ENCODE measurements around the gene CRIP1.

CRIP1 gene

DNA sequence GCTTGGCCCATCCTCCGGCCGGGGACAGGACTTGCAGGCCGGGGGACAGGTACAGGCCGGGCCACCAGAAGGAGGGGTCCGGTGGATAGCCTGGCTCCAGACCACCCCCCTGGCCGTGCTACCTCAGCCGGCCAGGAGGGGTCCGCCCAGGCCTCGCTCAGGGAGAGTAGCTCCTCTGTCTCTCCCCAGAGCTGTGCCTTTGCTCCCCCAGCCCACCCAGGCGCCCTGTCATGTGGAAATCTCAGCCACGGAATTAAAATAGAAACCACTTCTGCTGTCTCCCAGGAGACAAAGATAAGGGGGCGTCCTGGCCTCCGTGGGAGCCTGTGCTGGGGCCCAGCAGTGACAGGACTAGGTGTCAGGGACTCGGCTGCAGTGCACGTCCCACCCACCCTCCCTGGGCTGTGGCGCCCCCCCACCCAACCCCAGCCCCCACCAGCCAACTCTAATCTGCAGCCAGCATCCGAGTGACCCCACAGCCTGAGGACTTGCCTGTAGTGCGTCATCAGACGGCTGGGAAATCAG is 15.3 kb upstream of the CRIP1 start:
- DNase-seq: no peak

DNA sequence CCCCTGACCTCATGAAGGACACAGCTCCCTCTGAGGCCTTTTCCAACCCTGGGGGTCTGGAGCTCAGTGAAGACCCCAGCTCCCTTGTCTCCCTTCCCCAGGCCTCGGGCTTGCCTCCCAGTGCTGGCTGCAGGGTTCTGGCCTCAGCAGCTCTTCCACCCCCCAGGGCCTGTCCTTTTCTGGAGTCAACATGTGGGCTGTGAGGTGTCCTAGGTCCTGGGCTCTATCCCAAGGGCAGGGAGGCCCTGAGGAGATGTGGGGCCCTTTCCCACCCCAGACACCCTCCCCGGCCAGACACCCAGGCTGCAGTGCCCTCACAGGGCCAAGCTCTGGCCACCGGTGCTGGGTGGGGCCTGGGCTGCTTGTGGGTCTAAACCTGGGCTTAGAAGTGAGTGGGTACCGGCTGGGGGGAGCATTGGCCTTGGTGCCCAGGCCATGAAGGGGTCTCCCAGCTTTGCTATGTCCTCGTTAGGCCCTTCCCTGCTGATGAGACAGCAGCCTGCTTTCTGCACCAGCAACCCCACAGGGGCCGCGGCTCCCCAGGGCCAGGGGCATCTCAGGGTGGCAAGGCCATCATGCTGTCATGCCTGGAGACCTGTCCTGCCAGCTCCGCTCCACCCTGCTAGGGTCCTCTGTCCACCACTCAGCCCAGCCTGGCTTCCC is 14.7 kb upstream of the CRIP1 start:
- DNase-seq: no peak

DNA sequence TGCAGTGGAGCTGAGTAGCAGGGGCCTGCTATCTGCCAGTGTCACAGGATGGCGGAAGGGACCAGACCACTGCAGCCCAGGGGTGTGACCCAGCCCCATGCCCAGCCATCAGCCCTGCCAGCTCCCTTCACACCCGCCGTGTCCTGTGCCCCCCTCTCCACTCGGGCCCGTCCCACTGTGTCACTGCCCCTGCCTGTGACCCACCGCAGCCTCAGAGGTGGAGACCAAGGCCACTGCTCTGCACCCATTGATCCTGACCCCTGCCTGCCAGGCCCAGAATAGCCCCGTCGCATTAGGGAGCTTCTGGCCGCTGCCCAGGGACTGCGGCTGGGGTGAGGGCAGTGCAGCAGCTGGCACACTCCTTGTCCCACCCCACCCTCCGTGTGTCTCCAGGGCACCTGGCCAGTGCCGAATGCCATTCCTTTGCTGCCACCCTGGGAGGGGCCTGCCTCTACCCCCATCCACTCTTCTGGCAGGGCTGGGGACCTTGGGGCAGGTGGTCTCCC is 14.1 kb upstream of the CRIP1 start:
- DNase-seq: no peak

DNA sequence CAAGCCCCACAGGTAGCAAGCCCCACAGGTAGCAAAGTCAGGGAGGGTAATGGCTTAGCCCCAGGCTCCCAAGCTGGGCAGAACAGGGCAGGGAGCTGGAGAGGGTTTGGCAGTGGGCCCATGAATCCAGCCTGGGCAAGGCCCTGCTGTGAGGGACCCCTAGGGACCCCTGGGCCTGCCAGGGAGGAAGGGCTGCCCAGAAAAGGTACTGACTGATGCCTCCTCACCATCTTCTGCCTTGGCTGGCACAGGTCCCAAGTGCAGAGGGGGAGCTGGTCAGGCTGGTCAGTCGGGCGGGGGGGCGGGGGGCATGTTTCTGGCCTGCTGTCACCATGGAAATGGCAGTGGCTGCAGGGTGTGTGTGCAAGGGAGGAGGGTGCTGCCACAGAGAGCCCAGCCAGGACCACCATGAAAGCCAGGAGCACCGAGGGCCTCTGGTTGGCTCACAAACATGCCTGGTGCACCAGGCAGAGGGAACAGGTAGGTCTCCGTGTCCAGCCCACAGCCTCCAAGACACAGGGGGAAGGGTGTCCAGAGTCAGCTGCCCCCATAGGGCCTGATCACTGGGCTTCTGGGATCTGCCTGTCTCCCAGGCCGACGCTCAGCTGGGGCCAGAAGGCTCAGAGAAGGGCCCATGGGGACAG is 13.5 kb upstream of the CRIP1 start:
- no peak for DNase-seq

DNA sequence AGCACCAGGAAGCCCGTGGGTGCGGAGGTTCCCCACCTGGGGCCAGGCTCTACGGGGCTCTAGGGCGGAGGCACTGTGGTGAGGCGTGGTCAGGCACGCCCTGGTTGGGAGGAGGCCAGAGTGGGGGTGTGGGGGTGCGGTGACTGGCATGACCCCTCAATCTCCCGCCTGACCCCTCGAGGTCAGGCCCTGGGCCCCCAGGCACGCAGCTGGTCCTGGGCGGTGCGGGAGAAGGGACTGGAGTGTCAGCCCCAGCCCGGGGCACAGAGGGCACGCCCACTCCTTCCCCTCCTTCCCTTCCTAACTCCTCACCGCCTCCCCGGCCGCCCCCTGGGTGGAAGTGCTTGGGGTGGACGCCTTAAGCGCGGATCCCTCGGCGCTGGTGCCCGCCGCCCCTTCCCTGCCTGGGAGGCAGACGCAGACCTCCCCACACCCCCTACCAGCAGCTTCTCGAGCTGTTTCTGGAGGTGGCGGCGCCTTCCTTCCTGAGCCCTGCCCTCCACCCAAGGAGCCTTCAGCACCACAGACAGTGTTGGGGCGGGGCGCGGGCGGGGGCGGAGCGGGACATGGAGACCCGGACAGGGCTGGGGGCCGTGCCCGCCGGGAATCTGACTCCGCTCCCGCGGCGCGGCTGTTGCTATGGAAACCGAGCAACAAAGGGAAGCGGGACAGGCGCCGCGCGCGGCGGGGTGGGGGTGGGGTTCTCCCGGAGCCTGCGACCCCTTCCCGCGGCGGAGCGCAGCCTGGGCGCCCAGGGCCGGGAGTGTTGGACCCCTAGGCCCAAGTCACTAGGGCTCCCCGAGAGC is 12.8 kb upstream of the CRIP1 start:
- DNase-seq: peak; percentile 34

DNA sequence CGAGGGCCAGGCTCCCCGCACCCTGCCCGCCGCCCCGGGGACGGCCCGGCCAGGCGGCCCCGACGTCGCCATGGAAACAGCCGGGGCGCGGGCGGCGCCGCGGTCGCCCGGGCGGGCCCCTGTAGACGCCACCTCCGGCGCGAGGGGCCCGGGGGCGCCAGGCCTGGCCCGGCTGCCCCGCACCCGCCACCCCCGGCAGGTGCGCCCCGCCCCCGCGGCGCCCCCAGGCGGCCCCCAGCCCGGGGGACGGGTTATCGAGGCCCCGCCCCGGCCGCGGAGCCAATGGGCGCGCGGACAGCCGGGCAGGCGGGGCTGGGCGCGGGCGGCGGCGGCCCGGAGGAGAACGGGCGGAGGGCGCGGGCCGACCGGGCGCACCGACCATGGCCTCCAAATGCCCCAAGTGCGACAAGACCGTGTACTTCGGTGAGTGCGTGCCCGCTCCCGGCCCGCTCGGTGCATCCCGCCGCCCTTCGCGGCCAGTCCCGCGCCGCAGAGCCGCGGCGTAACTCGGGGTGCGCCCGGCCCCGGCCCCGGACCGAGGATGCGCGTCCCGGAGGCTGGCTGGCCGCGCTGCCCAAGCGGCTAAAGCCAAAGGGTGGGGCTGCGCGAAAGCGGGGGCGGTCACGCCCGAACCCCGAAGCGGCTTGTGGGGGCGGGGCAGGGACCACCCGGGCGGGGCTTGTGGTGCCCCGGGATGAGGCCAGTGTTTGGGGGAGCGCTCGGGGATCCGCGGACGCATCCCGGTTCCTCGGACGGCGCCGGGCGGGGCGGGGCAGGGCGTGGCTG is 12.0 kb upstream of the CRIP1 start, which contains the start of gene CRIP2:
CRIP2 (plus strand) TSS at position 339 of the 786 bp plus-strand sequence; CDS start at position 381, 42 bp downstream.
- DNase-seq: no peak

DNA sequence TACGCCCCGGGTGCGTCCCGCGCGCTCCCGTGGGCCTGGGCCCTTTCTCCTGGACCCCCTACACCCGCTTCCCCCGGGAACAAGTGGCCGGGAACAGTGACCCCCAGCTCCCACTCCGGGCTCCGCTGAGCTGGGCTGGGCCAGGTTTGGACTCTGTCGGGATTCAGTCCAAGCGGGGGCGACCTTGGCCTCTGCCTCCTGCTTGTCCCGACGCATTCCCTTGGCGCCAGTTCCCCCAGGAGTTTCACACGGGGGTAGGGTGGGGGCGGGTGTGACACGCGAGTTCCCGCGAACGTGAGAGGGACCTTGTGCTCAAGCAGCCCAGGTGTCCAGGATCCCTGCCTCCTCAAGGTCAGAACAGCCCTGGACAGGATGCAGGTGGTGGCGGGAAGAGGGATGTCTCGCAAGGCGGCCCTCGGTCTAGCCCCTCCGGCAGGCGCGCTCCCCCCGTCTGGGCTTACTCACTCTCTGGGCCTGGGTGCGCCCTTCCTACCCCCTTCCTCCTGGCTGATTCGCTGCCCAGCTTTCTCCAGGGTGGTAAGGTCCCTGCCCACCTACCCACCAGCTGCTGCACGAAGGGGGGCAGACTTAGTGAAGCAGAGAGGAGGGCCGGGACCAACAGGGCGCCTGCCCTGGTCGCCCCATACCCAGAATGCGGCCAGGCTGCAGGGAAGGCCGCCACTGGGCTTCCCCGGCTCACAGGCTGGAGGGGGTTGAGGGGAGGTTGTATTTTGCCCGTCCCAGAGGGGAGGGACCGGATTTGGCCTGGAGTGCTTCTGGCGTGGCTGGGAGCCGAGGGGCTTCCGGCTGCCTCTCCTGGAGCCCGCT is 11.2 kb upstream of the CRIP1 start:
- DNase-seq: no peak

DNA sequence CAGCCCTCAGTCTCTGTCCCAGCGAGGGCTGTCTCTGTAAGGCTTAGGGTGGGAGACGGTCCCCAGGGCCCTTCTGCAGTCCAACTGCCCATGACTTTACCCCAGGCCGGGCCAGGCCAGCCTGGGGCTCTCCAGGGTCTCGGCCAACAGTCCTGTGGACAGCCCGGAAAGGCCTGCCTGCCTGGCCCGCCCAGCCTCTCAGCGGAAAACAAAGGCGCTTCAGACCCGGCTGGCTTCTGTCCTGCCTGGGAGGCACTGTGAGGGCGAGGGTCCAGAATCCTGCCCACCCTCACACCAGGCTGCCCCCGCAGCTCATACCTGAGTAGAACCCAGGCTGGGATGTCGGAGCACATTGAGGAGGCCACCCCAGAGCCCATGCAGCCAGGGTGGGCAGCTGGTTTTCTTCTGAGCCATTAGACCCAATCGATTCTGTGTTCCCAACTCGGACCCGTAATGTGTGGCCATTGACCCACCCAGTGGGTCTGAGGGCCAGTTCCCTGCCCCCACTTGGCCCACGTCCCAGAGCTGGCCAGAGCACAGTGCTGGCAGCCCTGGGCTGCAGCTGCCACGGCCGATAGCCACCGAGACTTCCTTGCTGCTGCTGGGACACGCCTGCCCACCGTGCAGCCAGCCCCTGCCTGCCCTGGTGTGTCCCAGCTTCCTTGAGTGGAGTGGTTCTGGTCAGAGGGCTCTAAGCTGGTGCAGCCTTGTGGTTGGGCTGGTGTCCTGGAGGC is 10.4 kb upstream of the CRIP1 start:
- no peak for DNase-seq

DNA sequence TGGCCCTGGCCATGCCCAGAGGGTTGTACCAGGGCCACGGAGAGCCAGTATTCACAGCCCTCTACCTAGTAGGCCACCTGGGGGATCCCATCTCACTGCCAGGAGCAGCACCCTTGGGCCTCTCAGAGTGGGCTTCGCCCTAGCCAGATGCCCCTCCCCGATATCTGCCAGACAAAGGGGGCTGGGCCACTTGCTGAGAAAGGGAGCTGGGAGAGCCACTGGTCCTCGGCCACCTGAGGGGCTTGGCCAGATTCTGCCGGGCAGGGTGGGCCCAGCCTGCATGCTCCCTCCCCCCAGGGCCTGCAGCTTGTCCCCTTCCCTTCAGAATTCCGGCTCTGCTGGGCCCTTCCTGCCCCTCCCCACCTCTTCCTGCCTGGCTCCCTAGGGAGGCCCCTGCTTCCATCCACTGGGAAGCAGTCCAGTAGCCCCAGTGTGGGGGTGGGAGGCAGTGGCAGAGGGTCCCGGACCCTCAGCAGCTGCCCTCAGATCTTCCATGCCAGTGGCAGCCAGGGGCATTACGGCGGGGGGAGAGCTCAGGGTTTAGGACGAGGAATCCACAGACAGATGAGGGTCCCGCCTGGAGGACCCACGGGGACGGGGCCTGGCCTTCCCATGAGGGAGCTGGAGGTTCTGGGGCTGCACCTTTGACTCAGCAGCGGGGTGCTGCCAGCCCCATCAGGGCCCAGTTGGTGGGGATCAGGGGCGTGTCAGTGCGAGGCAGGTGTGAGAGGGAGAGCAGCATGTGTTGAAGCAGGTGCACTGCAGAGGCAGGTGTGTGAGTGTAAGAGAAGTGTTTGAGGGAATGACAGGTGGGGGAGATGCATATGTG is 9.6 kb upstream of the CRIP1 start:
- no peak for DNase-seq

DNA sequence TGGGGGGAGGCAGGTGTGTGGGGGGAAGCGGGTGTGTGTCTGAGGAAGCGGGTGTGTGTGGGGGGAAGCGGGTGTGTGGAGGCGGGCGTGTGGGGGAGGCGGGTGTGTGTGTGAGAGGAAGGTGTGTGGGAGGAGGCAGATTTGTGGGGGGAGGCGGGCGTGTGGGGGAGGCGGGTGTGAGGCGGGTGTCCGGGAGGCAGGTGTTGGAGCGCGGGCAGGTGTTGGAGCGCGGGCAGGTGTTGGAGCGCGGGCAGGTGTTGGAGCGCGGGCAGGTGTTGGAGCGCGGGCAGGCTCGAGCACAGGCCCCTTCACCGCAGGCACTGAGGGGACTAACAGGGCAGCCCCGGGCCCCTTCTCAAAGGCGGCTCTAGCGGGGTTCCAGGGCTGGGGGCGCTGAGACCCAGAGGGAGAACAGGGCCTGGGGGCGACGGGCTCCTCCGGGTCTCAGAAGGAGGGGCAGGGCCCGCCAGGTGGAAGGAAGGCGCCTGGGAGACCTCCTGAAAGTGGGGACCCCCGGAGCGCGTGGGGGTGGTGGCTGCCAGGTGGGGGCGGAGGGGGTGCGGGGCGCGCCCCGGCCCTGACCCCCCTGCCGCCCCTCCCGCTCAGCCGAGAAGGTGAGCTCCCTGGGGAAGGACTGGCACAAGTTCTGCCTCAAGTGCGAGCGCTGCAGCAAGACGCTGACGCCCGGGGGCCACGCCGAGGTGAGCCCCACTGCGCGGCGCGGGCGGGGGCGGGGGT is 8.9 kb upstream of the CRIP1 start:
- DNase-seq: no peak

DNA sequence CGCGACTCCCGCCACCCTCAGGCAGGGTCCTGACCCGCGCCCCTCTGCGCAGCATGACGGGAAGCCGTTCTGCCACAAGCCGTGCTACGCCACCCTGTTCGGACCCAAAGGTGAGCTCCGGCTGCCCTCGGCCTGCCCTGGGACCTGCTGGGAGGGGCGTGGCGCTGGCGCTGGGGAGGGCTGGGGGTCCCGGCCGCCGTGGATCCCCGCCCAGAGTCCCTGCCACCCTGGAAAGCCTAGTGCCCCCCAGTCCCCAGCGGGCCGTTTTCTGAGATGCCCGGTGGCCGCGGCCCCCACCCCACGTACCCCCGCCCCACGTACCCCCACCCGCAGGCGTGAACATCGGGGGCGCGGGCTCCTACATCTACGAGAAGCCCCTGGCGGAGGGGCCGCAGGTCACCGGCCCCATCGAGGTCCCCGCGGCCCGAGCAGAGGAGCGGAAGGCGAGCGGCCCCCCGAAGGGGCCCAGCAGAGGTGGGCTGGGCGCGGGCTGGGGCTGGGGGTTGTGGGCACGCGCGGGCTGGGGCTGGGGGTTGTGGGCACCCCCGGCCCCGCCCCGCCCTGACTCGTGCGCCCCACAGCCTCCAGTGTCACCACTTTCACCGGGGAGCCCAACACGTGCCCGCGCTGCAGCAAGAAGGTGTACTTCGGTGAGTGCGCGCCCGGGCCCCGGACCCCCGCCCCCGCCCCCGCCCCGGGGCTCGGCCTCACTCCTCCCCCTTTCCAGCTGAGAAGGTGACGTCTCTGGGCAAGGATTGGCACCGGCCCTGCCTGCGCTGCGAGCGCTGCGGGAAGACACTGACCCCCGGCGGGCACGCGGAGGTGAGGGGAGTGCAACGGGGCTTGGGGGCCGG is 8.1 kb upstream of the CRIP1 start:
- DNase-seq: no peak

DNA sequence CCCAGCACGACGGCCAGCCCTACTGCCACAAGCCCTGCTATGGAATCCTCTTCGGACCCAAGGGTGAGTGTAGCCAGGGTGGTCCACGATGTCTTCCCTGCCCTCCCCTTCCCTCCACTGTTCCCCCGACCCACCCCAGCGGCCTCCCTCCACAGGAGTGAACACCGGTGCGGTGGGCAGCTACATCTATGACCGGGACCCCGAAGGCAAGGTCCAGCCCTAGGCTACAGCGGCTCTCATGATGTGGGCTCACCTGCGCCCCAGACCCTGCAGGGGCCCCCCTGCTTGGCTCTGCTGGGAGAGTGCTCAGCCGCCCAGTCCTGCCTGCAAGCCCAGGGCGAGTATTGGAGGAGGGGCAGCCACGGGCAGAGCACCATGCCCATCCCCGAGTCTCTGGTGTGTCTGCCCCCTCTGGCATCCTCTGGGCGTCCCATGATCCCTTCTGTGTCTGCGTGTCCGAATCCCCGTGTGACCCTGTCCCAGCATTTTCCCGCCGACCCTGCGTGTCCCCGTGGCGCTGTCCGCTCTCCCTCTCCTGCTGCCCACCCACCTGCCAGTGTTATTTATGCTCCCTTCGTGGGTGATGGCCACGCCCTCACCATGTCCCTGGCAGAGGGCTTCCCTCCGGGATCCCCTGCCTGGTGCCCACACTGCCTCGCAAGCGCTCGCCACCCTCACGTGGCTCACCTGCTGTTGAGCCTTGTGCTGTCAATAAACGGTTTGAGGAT is 7.1 kb upstream of the CRIP1 start:
- DNase-seq: peak; percentile 20

DNA sequence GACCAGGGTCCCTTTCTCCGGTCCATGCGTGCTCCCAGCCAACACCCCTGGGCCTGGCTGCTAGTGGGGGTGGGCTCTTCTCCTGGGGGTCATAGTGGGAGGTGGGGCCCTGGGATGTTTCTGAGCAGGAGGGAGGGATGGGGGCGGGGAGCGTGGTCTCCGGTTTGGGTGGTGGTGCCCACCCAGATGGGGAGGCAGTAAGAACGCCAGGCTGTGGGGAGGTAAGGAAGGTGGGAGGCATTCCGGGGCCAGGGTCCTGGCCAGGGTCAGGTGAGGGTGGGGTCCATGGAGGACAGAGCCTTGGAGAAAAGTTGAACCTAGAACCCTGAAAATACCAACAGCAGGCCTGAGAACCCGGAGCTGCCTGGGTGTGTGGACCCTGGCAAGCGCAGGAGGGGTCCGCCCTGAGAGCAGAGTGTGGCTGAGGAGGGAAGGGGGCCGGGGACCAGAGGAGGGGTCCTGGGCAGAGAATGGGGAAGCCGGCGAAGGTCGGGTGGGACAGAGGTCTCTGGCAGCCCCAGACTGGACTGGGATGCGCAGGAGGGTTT is 6.4 kb upstream of the CRIP1 start:
- DNase-seq: no peak

DNA sequence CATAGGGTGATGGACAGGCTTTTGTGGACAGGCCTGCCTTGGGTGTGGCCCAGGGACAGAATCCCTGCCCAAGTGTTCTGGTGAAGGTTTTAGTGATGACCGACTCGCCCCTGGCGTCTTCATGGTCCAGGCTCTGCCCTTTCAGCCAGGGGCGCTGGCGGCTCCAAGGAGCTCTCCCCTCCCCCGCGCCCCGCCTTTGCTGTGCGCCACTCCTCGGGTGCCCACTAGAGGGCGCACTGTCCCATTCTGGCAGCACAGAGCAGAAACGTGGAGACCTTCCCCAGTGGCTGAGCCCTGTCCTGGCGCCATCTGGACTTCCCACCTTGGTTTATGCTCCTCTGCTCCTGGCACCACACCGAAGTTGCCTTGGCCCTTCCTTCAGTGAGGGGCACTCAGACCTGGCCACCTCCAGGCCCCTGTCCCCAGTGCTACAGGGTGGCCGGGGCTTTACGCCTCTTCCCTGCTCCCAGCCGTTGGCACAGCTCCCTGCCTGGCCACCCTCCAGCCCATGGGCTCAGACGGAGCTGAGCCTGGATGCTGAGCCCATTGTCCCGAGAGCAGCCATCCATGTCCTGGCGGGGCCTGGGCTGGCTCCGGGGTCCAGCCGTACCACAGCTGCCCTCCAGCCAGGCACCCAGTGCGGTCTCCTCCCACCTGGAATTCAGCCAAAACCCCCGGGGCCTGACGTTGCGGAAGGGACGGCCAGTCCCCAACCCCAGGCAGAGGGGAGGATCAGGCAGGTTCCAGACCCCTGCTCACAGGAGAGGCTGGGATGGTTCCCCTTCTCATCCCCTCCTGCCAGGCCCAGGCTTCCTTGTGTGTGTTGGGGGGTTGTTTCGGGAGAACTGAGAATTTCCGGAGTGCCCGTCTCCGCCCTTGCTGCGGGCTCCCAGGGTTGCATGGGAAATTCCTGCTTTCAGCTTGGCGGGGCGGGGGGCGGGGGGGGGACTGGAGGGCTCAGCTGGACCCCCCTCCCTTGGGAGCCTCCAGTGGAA is 5.6 kb upstream of the CRIP1 start:
- peak; percentile 76 for DNase-seq

DNA sequence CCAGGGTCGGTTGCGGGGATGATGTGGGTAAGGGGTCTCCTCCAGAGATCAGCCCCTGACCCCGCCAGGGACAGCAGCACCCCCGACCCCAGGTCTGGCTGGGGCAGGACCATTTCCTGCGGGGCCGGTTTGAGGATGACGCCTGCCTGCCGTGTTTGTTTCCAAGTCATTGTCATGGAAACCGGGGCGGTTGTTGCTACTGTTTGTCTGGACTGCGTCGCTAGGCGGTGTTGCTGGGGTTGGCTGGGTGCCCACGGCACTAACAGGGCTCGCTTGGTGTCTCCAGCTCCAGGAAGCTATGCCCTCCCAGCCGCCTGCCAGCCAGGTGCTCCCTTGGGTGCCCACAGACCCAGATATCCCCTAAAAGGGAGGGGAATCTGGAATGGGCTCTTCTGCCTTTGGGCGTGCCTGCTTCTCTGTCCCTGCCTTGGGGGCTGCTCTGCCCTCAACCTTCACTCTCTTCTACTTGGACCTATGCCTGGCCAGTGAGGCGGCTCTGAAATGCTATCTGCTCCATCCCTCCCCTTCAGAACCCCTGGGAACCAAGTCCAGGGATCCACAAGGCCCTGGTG is 4.7 kb upstream of the CRIP1 start:
- peak; percentile 78 for DNase-seq
